GM12891 (cell line): Measurements from ENCODE around the gene ALG11.
"Not testable (repeated sequence)": the region's sequence is repeated elsewhere in the genome, so short reads cannot be mapped to it uniquely, and the experiment has no call there.

Source experiments
- PAX5 ChIP-seq: IDR thresholded peaks from 2 replicates; pipeline ENCODE4 v1.6.1; 2011; ENCODE audit warnings: low read length, moderate library complexity, mild to moderate bottlenecking; ENCODE audit not compliant: insufficient read depth, severe bottlenecking
- POLR2A ChIP-seq: IDR thresholded peaks from 2 replicates; pipeline ENCODE4 v1.6.1; 2011; ENCODE audit warnings: low read depth, low read length, control low read depth
- POLR2AphosphoS5 ChIP-seq: IDR thresholded peaks from 2 replicates; pipeline ENCODE4 v1.6.1; 2011; ENCODE audit warnings: low read depth, low read length, control low read depth
- TAF1 ChIP-seq: IDR thresholded peaks from 2 replicates; pipeline ENCODE4 v1.6.1; 2011; ENCODE audit warnings: low read depth, low read length, control low read depth

DNA sequence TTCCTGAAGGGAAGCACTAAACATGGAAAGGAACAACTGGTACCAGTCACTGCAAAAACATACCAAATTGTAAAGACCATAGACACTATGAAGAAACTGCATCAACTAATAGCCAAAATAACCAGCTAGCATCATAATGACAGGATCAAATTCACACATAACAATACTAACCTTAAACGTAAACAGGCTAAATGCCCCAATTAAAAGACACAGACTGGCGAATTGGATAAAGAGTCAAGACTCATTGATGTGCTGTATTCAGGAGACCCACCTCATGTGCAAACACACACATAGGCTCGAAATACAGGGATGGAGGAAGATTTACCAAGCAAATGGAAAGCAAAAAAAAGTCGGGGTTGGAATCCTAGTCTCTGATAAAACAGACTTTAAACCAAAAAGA, 27.3 kb upstream of the ALG11 start:
- TF ChIP-seq POLR2A, POLR2AphosphoS5, TAF1, PAX5: not testable (repeated sequence)
